ENCODE measurements around the gene PLPP3.

- TF ChIP-seq CTCF (IDR thresholded peaks at IDR 0.05) = no peak
- TF ChIP-seq POLR2AphosphoS5 (IDR thresholded peaks at IDR 0.05; ENCODE audit: low read depth, low read length) = no peak
Measured at GRCh38 chr1:56484695-56485094, 94.7 kb downstream of the PLPP3 start.
